Measurements from ENCODE around the gene SHISA2. TPM values are rescaled to one million over a fixed set of nuclear protein-coding genes. Genes with fewer than 3 reads are reported as not detected.
A peak's percentile ranks its signal among the peaks of the same experiment; 100 is the strongest.

SHISA2 gene
- total RNA-seq, 1 donor from 2014 or later: 89.5 TPM

GRCh38 chr13:26015271-26016125, 36.3 kb downstream of the SHISA2 start:
- Histone ChIP-seq H3K36me3 (ENCODE audit: control insufficient read depth, insufficient read depth, low read length) (no peaks in the 10 kb centered on the region), H3K4me3 (ENCODE audit: low read depth, low read length) (no peak overlapping the region), H3K27me3 (ENCODE audit: control insufficient read depth, insufficient read depth, low read length) (no peaks in the 10 kb centered on the region)
- DNase-seq (ENCODE audit: low read depth): no peak
- TF ChIP-seq CTCF (IDR thresholded peaks at IDR 0.05; ENCODE audit: insufficient read depth, low read length, poor library complexity, severe bottlenecking): no peak

- H3K27me3 ChIP-seq (ENCODE audit: control insufficient read depth, insufficient read depth, low read length): no peaks in the 10 kb centered on the region
- TF ChIP-seq CTCF (IDR thresholded peaks at IDR 0.05; ENCODE audit: insufficient read depth, low read length, poor library complexity, severe bottlenecking): no peak
- no peaks in the 10 kb centered on the region for H3K36me3 ChIP-seq (ENCODE audit: control insufficient read depth, insufficient read depth, low read length)
- DNase-seq (ENCODE audit: low read depth): no peak
- no peak overlapping the region for H3K4me3 ChIP-seq (ENCODE audit: low read depth, low read length)
Measured at GRCh38 chr13:26012995-26013394, 38.8 kb downstream of the SHISA2 start.

GRCh38 chr13:26011996-26012821, 39.6 kb downstream of the SHISA2 start:
- TF ChIP-seq CTCF (IDR thresholded peaks at IDR 0.05; ENCODE audit: insufficient read depth, low read length, poor library complexity, severe bottlenecking): no peak
- no peak for DNase-seq (ENCODE audit: low read depth)
- Histone ChIP-seq H3K27me3 (ENCODE audit: control insufficient read depth, insufficient read depth, low read length) (no peaks in the 10 kb centered on the region), H3K4me3 (ENCODE audit: low read depth, low read length) (peak overlapping the region; percentile 1), H3K36me3 (ENCODE audit: control insufficient read depth, insufficient read depth, low read length) (no peaks in the 10 kb centered on the region)

- TF ChIP-seq CTCF (IDR thresholded peaks at IDR 0.05; ENCODE audit: insufficient read depth, low read length, poor library complexity, severe bottlenecking): no peak
- Histone ChIP-seq H3K4me3 (ENCODE audit: low read depth, low read length) (no peak overlapping the region), H3K27me3 (ENCODE audit: control insufficient read depth, insufficient read depth, low read length) (no peaks in the 10 kb centered on the region), H3K36me3 (ENCODE audit: control insufficient read depth, insufficient read depth, low read length) (no peaks in the 10 kb centered on the region)
- DNase-seq (ENCODE audit: low read depth): no peak
Measured at GRCh38 chr13:26011208-26011573, 40.6 kb downstream of the SHISA2 start.

GRCh38 chr13:26010487-26011207, 41.2 kb downstream of the SHISA2 start:
- Histone ChIP-seq H3K36me3 (ENCODE audit: control insufficient read depth, insufficient read depth, low read length) (no peaks in the 10 kb centered on the region), H3K4me3 (ENCODE audit: low read depth, low read length) (no peak overlapping the region), H3K27me3 (ENCODE audit: control insufficient read depth, insufficient read depth, low read length) (no peaks in the 10 kb centered on the region)
- no peak for TF ChIP-seq CTCF (IDR thresholded peaks at IDR 0.05; ENCODE audit: insufficient read depth, low read length, poor library complexity, severe bottlenecking)
- no peak for DNase-seq (ENCODE audit: low read depth)

Data from kidney epithelial cell (primary cell).